Bronchial epithelial cell (primary cell): ENCODE results near the gene STARD13. TPM values are rescaled to one million over a fixed set of nuclear protein-coding genes. Genes with fewer than 3 reads are reported as not detected.

ENCODE experiments used
- DNase-seq: peaks from one replicate; pipeline ENCODE4 v3.0.0-alpha.2; 2010; ENCODE audit warnings: low read depth
- FAIRE-seq: peaks from 2 replicates; lab custom pipeline; 2011; peaks lifted over from hg19 to GRCh38; lab: Jason Lieb, UNC
- H3K27me3 ChIP-seq: 2 replicates; pipeline ENCODE4 v1.5.1; 2011; ENCODE audit warnings: low read length; ENCODE audit not compliant: control insufficient read depth, insufficient read depth
- H3K36me3 ChIP-seq: 2 replicates; pipeline ENCODE4 v1.5.1; 2011; ENCODE audit warnings: low read length; ENCODE audit not compliant: control insufficient read depth, insufficient read depth
- H3K4me3 ChIP-seq: 2 replicates; pipeline ENCODE4 v1.5.1; 2011; ENCODE audit warnings: mild to moderate bottlenecking, low read depth, low read length, control low read depth
- total RNA-seq: library from RNA; depleted of rRNA; stranded (reverse); fragments of >200 nt; gene quantifications from 2 replicates; pipeline ENCODE4 v1.2.1, GENCODE V29; 2014
- TF ChIP-seq, protein P1 (sequence below): IDR thresholded peaks from 2 replicates; pipeline ENCODE4 v1.5.1; 2011; ENCODE audit warnings: mild to moderate bottlenecking, moderate library complexity, low read length, control low read depth, inconsistent platforms; ENCODE audit not compliant: insufficient read depth, severe bottlenecking

Gene STARD13
- total RNA-seq, 1 donor from 2014 or later: 2.1 TPM

DNA sequence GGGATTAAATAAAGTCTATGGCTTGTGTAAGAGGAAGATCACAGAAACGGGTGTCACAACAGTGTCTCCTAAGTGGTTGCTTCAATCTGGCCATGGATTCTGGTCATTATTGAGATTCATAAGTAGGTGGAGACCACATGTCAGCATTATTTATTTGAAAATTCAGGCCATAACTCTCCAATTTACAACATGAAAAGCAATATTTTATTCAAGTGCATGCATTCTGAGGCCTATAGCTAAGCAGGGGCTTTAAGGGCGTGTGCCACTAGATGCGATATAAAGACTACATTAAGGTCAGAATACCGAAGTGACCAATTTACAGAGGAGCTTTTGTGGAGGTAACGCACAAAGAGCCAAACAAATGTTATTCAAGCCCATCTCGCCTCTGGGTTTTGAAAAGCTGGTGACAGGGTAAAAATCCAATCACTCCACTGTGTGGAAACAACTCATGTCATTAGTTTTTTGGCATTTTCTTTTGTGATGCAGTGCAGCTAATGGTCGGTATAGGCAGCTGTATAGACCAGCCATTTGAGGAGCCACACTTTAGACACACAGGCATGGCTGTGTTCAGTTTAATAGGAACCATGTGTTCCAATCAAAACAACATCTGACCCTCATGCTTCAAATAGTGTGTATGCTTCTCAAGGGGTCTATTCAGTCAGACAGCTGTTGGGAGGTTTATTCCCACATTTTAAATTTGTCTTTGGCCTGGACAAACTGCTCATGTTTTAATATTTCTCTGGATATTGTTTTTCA, 145.6 kb downstream of the STARD13 start:
- Histone ChIP-seq H3K4me3 (no peak overlapping the region), H3K36me3 (no peaks in the 10 kb centered on the region)

DNA sequence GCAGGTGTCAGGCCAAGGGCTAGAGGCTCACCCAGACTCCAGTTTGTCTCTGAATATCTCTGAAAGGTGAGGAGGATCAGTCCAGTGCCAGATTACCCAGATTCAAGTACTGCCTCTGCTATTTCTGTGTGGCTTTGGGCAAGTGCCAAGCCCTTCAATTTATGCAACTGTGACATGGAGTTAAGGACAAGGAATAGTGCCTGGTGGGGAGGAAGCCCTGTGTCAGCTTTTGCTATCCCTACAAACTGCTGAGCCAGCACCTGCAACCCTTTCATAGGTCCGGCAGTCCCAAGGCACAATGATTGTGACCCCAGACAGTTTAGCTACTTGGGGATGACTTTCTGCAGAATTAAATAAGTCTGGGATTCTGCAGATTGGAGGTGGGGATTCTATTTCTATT, 146.4 kb downstream of the STARD13 start:
- FAIRE-seq: no peak
- no peak for DNase-seq
- no peak overlapping the region for H3K4me3 ChIP-seq
- no peaks in the 10 kb centered on the region for H3K27me3 ChIP-seq
- TF ChIP-seq, protein P1, sequence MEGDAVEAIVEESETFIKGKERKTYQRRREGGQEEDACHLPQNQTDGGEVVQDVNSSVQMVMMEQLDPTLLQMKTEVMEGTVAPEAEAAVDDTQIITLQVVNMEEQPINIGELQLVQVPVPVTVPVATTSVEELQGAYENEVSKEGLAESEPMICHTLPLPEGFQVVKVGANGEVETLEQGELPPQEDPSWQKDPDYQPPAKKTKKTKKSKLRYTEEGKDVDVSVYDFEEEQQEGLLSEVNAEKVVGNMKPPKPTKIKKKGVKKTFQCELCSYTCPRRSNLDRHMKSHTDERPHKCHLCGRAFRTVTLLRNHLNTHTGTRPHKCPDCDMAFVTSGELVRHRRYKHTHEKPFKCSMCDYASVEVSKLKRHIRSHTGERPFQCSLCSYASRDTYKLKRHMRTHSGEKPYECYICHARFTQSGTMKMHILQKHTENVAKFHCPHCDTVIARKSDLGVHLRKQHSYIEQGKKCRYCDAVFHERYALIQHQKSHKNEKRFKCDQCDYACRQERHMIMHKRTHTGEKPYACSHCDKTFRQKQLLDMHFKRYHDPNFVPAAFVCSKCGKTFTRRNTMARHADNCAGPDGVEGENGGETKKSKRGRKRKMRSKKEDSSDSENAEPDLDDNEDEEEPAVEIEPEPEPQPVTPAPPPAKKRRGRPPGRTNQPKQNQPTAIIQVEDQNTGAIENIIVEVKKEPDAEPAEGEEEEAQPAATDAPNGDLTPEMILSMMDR: no peak
- no peaks in the 10 kb centered on the region for H3K36me3 ChIP-seq

More for the DNA sequence above, 145.6 kb downstream of the STARD13 start:
- H3K27me3 ChIP-seq: no peaks in the 10 kb centered on the region
- TF ChIP-seq, protein P1: no peak
- no peak for FAIRE-seq
- DNase-seq: no peak

DNA sequence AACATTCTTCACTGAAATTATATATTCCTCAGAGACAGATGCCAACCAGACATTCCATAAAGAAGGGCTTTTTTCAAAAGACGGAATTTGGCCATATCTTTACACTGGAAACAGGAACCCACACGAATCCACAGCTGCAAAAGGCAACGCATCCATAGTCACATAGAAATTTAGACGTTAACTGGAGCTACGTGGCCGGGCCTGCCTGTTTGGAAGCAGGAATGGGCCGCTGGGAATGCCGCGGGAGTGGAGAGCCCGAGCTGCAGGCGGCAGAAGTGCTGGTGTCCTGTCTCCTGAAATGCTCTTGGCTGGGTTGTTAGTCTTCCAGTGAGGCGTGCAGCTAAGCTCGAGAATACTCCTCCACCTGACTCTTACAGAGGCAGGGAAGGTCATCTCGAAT, 147.1 kb downstream of the STARD13 start:
- no peaks in the 10 kb centered on the region for H3K27me3 ChIP-seq
- H3K4me3 ChIP-seq: no peak overlapping the region
- no peaks in the 10 kb centered on the region for H3K36me3 ChIP-seq
- FAIRE-seq (no peak), DNase-seq (no peak)
- TF ChIP-seq, protein P1: no peak

DNA sequence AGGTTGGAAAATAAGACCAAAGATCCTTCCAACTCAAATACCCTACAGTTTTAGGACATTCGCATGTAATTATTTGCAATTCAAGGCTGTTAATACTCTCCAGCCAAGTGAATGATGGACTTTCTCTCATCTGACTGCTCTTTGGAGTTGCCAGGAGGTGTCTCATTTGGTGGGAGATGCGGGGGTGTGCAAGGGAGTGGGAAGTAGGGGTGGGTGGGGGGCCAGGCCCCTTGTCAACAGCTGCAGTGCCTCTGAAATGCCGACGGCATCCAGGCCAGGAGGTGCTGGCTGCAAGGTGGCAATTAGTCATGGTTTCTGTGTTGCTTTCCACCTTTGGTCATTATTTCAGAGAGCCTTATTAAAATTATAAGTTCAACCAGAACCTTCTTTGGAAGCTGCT, 147.8 kb downstream of the STARD13 start:
- Histone ChIP-seq H3K27me3 (no peaks in the 10 kb centered on the region), H3K4me3 (no peak overlapping the region), H3K36me3 (no peaks in the 10 kb centered on the region)
- DNase-seq: no peak
- no peak for FAIRE-seq
- TF ChIP-seq, protein P1: no peak

DNA sequence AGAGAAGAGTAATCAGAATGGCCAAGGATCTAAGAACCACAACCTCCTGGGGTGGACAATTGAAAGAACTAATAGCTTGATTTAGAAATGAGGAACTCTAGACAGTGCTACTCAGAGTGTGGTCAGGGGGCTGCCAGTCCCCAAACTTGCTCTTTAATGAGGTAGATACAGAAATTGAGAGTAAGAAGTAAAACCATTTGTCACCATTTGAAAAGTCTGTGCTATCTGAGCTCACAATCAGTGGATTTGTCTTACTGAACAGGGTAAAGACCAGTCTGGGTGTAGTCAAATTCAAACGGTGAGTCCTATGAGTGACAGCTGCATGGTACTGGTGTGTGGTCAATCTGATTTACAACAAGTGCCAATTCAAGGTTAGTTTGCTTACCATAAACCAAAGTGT, 150.5 kb downstream of the STARD13 start:
- H3K36me3 ChIP-seq: no peaks in the 10 kb centered on the region
- DNase-seq: no peak
- TF ChIP-seq, protein P1: no peak
- no peak overlapping the region for H3K4me3 ChIP-seq
- FAIRE-seq: no peak
- no peaks in the 10 kb centered on the region for H3K27me3 ChIP-seq

DNA sequence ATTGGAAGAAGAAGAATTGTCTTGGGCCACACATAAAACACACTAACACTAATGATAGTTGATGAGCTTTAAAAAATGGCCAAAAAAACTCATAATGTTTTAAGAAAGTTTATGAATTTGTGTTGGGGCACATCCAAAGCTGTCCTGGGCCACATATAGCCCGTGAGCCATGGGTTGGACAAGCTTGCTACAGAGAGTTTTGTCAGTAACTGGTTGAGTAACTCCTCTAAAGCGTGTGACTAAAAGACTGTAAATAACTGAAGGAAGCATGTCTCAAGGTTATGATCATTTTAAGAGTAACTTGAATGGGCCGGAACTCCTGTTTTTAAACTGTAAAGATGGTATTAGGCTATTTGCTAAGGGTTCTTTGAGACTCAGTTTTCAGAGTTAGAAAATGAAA, 151.3 kb downstream of the STARD13 start:
- FAIRE-seq: no peak
- DNase-seq: no peak
- TF ChIP-seq, protein P1: no peak
- Histone ChIP-seq H3K4me3 (no peak overlapping the region), H3K27me3 (no peaks in the 10 kb centered on the region), H3K36me3 (peaks cover 2% of the 10 kb centered on the region)
